NB4 (cell line): ENCODE data around the gene ENAH.

Experiments
- POLR2A ChIP-seq: IDR thresholded peaks from 2 replicates; pipeline ENCODE4 v1.6.1; 2011; ENCODE audit warnings: mild to moderate bottlenecking; ENCODE audit not compliant: insufficient read length; ENCODE audit errors: extremely low read depth
- TF ChIP-seq, protein P1 (sequence below): IDR thresholded peaks from one replicate; pipeline ENCODE4 v1.5.1; 2012; ENCODE audit warnings: low read depth, low read length
- TF ChIP-seq, protein P2 (sequence below): IDR thresholded peaks from 2 replicates; pipeline ENCODE4 v1.6.1; 2011; ENCODE audit warnings: low read depth, low read length

- TF ChIP-seq, protein P1, sequence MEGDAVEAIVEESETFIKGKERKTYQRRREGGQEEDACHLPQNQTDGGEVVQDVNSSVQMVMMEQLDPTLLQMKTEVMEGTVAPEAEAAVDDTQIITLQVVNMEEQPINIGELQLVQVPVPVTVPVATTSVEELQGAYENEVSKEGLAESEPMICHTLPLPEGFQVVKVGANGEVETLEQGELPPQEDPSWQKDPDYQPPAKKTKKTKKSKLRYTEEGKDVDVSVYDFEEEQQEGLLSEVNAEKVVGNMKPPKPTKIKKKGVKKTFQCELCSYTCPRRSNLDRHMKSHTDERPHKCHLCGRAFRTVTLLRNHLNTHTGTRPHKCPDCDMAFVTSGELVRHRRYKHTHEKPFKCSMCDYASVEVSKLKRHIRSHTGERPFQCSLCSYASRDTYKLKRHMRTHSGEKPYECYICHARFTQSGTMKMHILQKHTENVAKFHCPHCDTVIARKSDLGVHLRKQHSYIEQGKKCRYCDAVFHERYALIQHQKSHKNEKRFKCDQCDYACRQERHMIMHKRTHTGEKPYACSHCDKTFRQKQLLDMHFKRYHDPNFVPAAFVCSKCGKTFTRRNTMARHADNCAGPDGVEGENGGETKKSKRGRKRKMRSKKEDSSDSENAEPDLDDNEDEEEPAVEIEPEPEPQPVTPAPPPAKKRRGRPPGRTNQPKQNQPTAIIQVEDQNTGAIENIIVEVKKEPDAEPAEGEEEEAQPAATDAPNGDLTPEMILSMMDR = peak; percentile 17
- no peak for TF ChIP-seq POLR2A
- TF ChIP-seq, protein P2, sequence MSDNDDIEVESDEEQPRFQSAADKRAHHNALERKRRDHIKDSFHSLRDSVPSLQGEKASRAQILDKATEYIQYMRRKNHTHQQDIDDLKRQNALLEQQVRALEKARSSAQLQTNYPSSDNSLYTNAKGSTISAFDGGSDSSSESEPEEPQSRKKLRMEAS = no peak
Observed at GRCh38 chr1:225441314-225442122, 211.4 kb downstream of the ENAH start.
